K562 (cell line): ENCODE measurements around the gene PSMD10.

ENCODE experiments used
- KLF16 ChIP-seq: IDR thresholded peaks from 2 replicates; pipeline ENCODE4 v1.6.1; 2016; ENCODE audit warnings: antibody characterized with exemption
- STAT5B ChIP-seq: fragments of 250-450 bp; sonication (Bioruptor Pico); IDR thresholded peaks from 2 replicates; pipeline ENCODE4 v1.8.0; 2021; ENCODE audit warnings: mild to moderate bottlenecking, inconsistent platforms

- no peak for TF ChIP-seq STAT5B
- no peak for TF ChIP-seq KLF16
Observed at GRCh38 chrX:108105473-108105872, 14.1 kb upstream of the PSMD10 start.
